ENCODE data around the gene ARV1.

DNA sequence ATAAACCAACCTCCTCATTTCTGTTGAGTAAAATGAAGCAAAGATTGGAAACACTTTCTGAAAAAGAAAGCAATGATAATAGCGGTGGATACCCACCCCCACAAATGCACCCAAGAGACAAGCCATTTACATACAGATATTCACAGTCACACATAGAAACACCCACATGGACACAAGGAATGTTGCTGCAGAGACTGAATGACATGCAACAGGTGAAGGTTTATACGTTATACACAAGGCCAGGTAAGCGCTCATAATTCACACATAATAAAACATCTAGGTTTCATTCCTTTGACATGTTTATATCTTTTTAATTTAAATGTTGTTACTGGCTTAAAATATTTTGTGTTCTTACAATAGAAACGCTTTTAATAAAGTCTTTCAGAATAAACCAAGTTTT, 21.3 kb downstream of the ARV1 start:
- TF ChIP-seq CTCF (IDR thresholded peaks at IDR 0.05) = no peak
- TF ChIP-seq POLR2A (IDR thresholded peaks at IDR 0.05) = no peak
- TF ChIP-seq EP300 (IDR thresholded peaks at IDR 0.05; ENCODE audit: low read depth) = no peak
- no peak for TF ChIP-seq POLR2AphosphoS5 (IDR thresholded peaks at IDR 0.05)
